ENCODE data around the gene EIF1AY.

- TF ChIP-seq CTCF (conservative IDR thresholded peaks at IDR 0.05; ENCODE audit: low read depth, low read length): no peak
- no peak for TF ChIP-seq USF2 (IDR thresholded peaks at IDR 0.05; ENCODE audit: low read depth, low read length)
- TF ChIP-seq RAD21 (IDR thresholded peaks at IDR 0.05; ENCODE audit: low read length): no peak
- no peak for TF ChIP-seq RCOR1 (IDR thresholded peaks at IDR 0.05; ENCODE audit: insufficient replicate concordance, low read length)
- no peak for TF ChIP-seq MAFK (IDR thresholded peaks at IDR 0.05; ENCODE audit: low read depth, low read length)
- no peak for TF ChIP-seq POLR2A (IDR thresholded peaks at IDR 0.05; ENCODE audit: low read depth, low read length)
- no peak for TF ChIP-seq RFX5 (IDR thresholded peaks at IDR 0.05; ENCODE audit: low read depth, low read length)
- no peak for TF ChIP-seq SMC3 (IDR thresholded peaks at IDR 0.05; ENCODE audit: low read depth, low read length)
- TF ChIP-seq MXI1 (IDR thresholded peaks at IDR 0.05; ENCODE audit: borderline replicate concordance, low read depth, low read length): no peak
- no peak for TF ChIP-seq FOS (IDR thresholded peaks at IDR 0.05; ENCODE audit: low read depth, low read length)
- no peak for TF ChIP-seq NFE2L2 (IDR thresholded peaks at IDR 0.05; ENCODE audit: low read depth, low read length)
- TF ChIP-seq BHLHE40 (IDR thresholded peaks at IDR 0.05; ENCODE audit: low read depth, low read length): no peak
These were observed 930 bp downstream of the EIF1AY start for GRCh38 chrY:20576506-20576905.

Data from IMR-90 (cell line).